Measurements from ENCODE around the gene NTMT1. TPM values are rescaled to one million over a fixed set of nuclear protein-coding genes. Genes with fewer than 3 reads are reported as not detected.

NTMT1 gene
- total RNA-seq, 1 donor from 2014 or later: 25.1 TPM

GRCh38 chr9:129665814-129666520, 40.0 kb downstream of the NTMT1 start:
- H3K4me1 ChIP-seq: peaks cover 3% of the 10 kb centered on the region
- no peaks in the 10 kb centered on the region for H3K9me3 ChIP-seq
- H3K27me3 ChIP-seq (ENCODE audit: low read depth): peaks cover 36% of the 10 kb centered on the region
- intact Hi-C loops (cut with DNase I): no loop called here
- no peak for ATAC-seq
- H3K36me3 ChIP-seq: no peaks in the 10 kb centered on the region
- no peak for TF ChIP-seq CTCF (IDR thresholded peaks at IDR 0.05)
- peak overlapping the region; percentile 47 for H3K4me3 ChIP-seq
- no peak for DNase-seq
- H3K27ac ChIP-seq: no peak overlapping the region

- peak overlapping the region; percentile 30 for H3K4me3 ChIP-seq
- TF ChIP-seq CTCF (IDR thresholded peaks at IDR 0.05): no peak
- no peaks in the 10 kb centered on the region for H3K36me3 ChIP-seq
- DNase-seq (no peak), ATAC-seq (no peak)
- H3K27ac ChIP-seq: no peak overlapping the region
- peaks cover 3% of the 10 kb centered on the region for H3K4me1 ChIP-seq
- peaks cover 36% of the 10 kb centered on the region for H3K27me3 ChIP-seq (ENCODE audit: low read depth)
- intact Hi-C loops (cut with DNase I): no loop called here
- H3K9me3 ChIP-seq: no peaks in the 10 kb centered on the region
These were observed 40.6 kb downstream of the NTMT1 start for GRCh38 chr9:129666575-129666974.

GRCh38 chr9:129667378-129667777, 41.4 kb downstream of the NTMT1 start:
- Histone ChIP-seq H3K4me3 (no peak overlapping the region), H3K27ac (no peak overlapping the region), H3K4me1 (peaks cover 3% of the 10 kb centered on the region), H3K9me3 (no peaks in the 10 kb centered on the region), H3K36me3 (no peaks in the 10 kb centered on the region), H3K27me3 (ENCODE audit: low read depth) (peaks cover 36% of the 10 kb centered on the region)
- no peak for TF ChIP-seq CTCF (IDR thresholded peaks at IDR 0.05)
- no peak for DNase-seq
- no peak for ATAC-seq
- intact Hi-C loops (cut with DNase I): no loop called here

- Histone ChIP-seq H3K27ac (no peak overlapping the region), H3K4me3 (no peak overlapping the region), H3K9me3 (no peaks in the 10 kb centered on the region), H3K4me1 (peaks cover 3% of the 10 kb centered on the region), H3K36me3 (no peaks in the 10 kb centered on the region), H3K27me3 (ENCODE audit: low read depth) (peaks cover 36% of the 10 kb centered on the region)
- intact Hi-C loops (cut with DNase I): no loop called here
- no peak for DNase-seq
- no peak for ATAC-seq
- TF ChIP-seq CTCF (IDR thresholded peaks at IDR 0.05): no peak
These were observed 41.9 kb downstream of the NTMT1 start for GRCh38 chr9:129667850-129668249.

GRCh38 chr9:129669141-129669718, 43.3 kb downstream of the NTMT1 start:
- no peak overlapping the region for H3K27ac ChIP-seq
- intact Hi-C loops (cut with DNase I): no loop called here
- DNase-seq (no peak), ATAC-seq (no peak)
- TF ChIP-seq CTCF (IDR thresholded peaks at IDR 0.05): no peak
- H3K9me3 ChIP-seq: no peaks in the 10 kb centered on the region
- H3K4me3 ChIP-seq: no peak overlapping the region
- no peaks in the 10 kb centered on the region for H3K36me3 ChIP-seq
- H3K27me3 ChIP-seq (ENCODE audit: low read depth): peaks cover 36% of the 10 kb centered on the region
- H3K4me1 ChIP-seq: peaks cover 3% of the 10 kb centered on the region

Data from lower lobe of right lung (tissue), 2 donors.